GM20000 (cell line): ENCODE results near the gene ITGB1.
"Not testable (repeated sequence)": the region's sequence is repeated elsewhere in the genome, so short reads cannot be mapped to it uniquely, and the experiment has no call there.

ENCODE experiments used
- DNase-seq: peaks from one replicate; pipeline ENCODE4 v3.0.0; 2012; ENCODE audit warnings: low spot score
- CTCF ChIP-seq: IDR thresholded peaks from 2 replicates; pipeline ENCODE4 v1.5.1; 2012; ENCODE audit warnings: mild to moderate bottlenecking, control low read depth; ENCODE audit errors: extremely low read depth, missing control alignments

The ITGB1 gene

GRCh38 chr10:32922170-32922569 is 35.9 kb downstream of the ITGB1 start:
- TF ChIP-seq CTCF: no peak
- no peak for DNase-seq

GRCh38 chr10:32917817-32918216 is 40.2 kb downstream of the ITGB1 start:
- not testable (repeated sequence) for DNase-seq

- DNase-seq: no peak
- TF ChIP-seq CTCF: no peak
Observed at GRCh38 chr10:32911285-32912016, 46.6 kb downstream of the ITGB1 start.

GRCh38 chr10:32909970-32910369 is 48.1 kb downstream of the ITGB1 start:
- not testable (repeated sequence) for DNase-seq

- TF ChIP-seq CTCF: no peak
- DNase-seq: no peak
Observed at GRCh38 chr10:32909456-32909855, 48.6 kb downstream of the ITGB1 start.

- TF ChIP-seq CTCF: no peak
- no peak for DNase-seq
Observed at GRCh38 chr10:32906595-32906994, 51.4 kb downstream of the ITGB1 start.

- no peak for DNase-seq
- no peak for TF ChIP-seq CTCF
Observed at GRCh38 chr10:32905466-32905865, 52.6 kb downstream of the ITGB1 start.

GRCh38 chr10:32901815-32902214 is 56.2 kb downstream of the ITGB1 start:
- no peak for DNase-seq
- no peak for TF ChIP-seq CTCF

- not testable (repeated sequence) for DNase-seq
Observed at GRCh38 chr10:32895200-32895968, 62.6 kb downstream of the ITGB1 start.
